Measurements from ENCODE around the gene SDR42E2. TPM values are rescaled to one million over a fixed set of nuclear protein-coding genes. Genes with fewer than 3 reads are reported as not detected.
A peak's percentile ranks its signal among the peaks of the same experiment; 100 is the strongest.
"Not testable (repeated sequence)": the region's sequence is repeated elsewhere in the genome, so short reads cannot be mapped to it uniquely, and the experiment has no call there.

SDR42E2 gene
- total RNA-seq, 2 donors from 2014 or later: not detected

DNA sequence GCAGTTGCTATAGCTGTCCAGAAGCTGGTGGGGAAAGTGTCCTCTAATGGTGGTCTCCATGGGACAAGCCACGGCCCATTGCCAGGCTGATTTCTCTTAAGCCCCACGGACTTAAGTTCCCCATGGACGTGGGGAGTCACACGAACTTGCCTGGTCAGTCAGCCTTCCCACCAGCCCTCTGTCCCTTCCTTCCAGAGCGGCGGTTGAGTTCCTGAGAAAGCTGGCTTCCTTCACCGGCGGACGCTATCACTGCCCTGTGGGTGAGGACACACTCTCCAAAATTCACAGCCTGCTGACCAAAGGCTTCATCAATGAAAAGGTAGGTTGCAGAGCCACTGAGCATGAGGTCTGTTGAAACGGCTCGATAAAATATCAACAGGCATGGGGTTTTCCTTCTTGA is 10.0 kb upstream of the SDR42E2 start:
- Mint-ChIP-seq H3K4me3 (no peak overlapping the region), H3K9me3 (no peaks in the 10 kb centered on the region), H3K27ac (no peak overlapping the region), H3K4me1 (no peaks in the 10 kb centered on the region), H3K27me3 (ENCODE audit: insufficient read depth) (peaks cover 7% of the 10 kb centered on the region), H3K36me3 (ENCODE audit: low read depth) (no peaks in the 10 kb centered on the region)
- no peaks in the 10 kb centered on the region for H3K4me1 ChIP-seq (ENCODE audit: control insufficient read depth, insufficient read depth, low read length)
- H3K27me3 ChIP-seq (ENCODE audit: control insufficient read depth, insufficient read depth, low read length, poor library complexity, severe bottlenecking): no peaks in the 10 kb centered on the region
- WGBS, 2 experiments (ENCODE audit: insufficient coverage in 1 of 2, insufficient read length in 1 of 2): 92 to 95% methylated on average over 11 of the region's 11 CpGs
- no peak overlapping the region for H3K9ac ChIP-seq (ENCODE audit: extremely low read depth, low read length, poor library complexity, severe bottlenecking)
- H3K9me3 ChIP-seq (ENCODE audit: control insufficient read depth, low read length): no peaks in the 10 kb centered on the region
- H3K4me3 ChIP-seq (ENCODE audit: low read length): no peak overlapping the region
- no peaks in the 10 kb centered on the region for H3K36me3 ChIP-seq (ENCODE audit: control insufficient read depth, insufficient read depth, low read length)
- no peak overlapping the region for H3K27ac ChIP-seq (ENCODE audit: low read depth, low read length)
- DNase-seq: no peak
- TF ChIP-seq, protein P1, sequence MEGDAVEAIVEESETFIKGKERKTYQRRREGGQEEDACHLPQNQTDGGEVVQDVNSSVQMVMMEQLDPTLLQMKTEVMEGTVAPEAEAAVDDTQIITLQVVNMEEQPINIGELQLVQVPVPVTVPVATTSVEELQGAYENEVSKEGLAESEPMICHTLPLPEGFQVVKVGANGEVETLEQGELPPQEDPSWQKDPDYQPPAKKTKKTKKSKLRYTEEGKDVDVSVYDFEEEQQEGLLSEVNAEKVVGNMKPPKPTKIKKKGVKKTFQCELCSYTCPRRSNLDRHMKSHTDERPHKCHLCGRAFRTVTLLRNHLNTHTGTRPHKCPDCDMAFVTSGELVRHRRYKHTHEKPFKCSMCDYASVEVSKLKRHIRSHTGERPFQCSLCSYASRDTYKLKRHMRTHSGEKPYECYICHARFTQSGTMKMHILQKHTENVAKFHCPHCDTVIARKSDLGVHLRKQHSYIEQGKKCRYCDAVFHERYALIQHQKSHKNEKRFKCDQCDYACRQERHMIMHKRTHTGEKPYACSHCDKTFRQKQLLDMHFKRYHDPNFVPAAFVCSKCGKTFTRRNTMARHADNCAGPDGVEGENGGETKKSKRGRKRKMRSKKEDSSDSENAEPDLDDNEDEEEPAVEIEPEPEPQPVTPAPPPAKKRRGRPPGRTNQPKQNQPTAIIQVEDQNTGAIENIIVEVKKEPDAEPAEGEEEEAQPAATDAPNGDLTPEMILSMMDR (conservative IDR thresholded peaks at IDR 0.05): no peak

DNA sequence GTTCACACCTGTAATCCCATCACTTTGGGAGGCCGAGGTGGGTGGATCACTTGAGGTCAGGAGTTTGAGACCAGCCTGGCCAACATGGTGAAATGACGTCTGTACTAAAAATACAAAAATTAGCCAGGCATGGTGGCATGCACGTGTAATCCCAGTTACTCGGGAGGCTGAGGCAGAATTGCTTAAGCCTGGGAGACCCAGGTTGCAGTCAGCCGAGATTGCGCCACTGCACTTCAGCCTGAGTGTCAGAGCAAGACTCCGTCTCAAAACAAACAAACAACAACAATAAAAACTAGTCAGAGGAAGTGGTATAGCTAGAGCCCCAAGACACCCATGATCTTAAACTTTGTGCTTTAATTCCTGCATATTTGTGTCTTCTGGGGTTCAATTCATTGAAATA is 9.2 kb upstream of the SDR42E2 start:
- not testable (repeated sequence) for H3K4me3 Mint-ChIP-seq; H3K36me3 ChIP-seq (ENCODE audit: control insufficient read depth, insufficient read depth, low read length); DNase-seq; H3K27ac Mint-ChIP-seq; H3K4me1 ChIP-seq (ENCODE audit: control insufficient read depth, insufficient read depth, low read length); H3K9ac ChIP-seq (ENCODE audit: extremely low read depth, low read length, poor library complexity, severe bottlenecking); H3K4me1 Mint-ChIP-seq; H3K27me3 ChIP-seq (ENCODE audit: control insufficient read depth, insufficient read depth, low read length, poor library complexity, severe bottlenecking); H3K27ac ChIP-seq (ENCODE audit: low read depth, low read length); H3K9me3 ChIP-seq (ENCODE audit: control insufficient read depth, low read length); H3K4me3 ChIP-seq (ENCODE audit: low read length); H3K27me3 Mint-ChIP-seq (ENCODE audit: insufficient read depth); H3K36me3 Mint-ChIP-seq (ENCODE audit: low read depth); H3K9me3 Mint-ChIP-seq
- 90 to 91% methylated on average over 7 of the region's 7 CpGs for WGBS, 2 experiments (ENCODE audit: insufficient coverage in 1 of 2, insufficient read length in 1 of 2)

DNA sequence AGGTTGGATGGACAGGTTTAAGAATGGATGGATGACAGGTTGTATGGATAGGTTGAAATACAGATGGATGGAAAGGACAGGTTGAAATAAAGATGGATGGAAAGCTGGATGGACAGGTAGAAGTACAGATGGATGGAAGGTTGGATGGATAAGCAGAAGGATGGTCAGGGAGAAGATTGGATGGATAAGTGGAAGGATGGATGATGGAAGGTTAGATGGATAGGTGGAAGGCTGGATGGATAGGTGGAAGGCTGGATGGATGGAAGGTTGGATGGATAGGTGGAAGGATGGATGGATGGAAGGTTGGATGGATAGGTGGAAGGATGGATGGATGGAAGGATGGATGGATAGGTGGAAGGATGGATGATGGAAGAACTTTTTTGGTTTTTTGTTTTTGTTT is 905 bp upstream of the SDR42E2 start:
- no peaks in the 10 kb centered on the region for H3K36me3 ChIP-seq (ENCODE audit: control insufficient read depth, insufficient read depth, low read length)
- no peak overlapping the region for H3K9ac ChIP-seq (ENCODE audit: extremely low read depth, low read length, poor library complexity, severe bottlenecking)
- no peaks in the 10 kb centered on the region for H3K9me3 ChIP-seq (ENCODE audit: control insufficient read depth, low read length)
- H3K27me3 Mint-ChIP-seq (ENCODE audit: insufficient read depth): peaks cover 64% of the 10 kb centered on the region
- no peak overlapping the region for H3K4me3 ChIP-seq (ENCODE audit: low read length)
- peaks cover 47% of the 10 kb centered on the region for H3K27me3 ChIP-seq (ENCODE audit: control insufficient read depth, insufficient read depth, low read length, poor library complexity, severe bottlenecking)
- H3K9me3 Mint-ChIP-seq: no peaks in the 10 kb centered on the region
- H3K27ac Mint-ChIP-seq: no peak overlapping the region
- no peak overlapping the region for H3K4me3 Mint-ChIP-seq
- no peak for DNase-seq
- H3K4me1 Mint-ChIP-seq: no peaks in the 10 kb centered on the region
- TF ChIP-seq, protein P1 (conservative IDR thresholded peaks at IDR 0.05): no peak
- H3K4me1 ChIP-seq (ENCODE audit: control insufficient read depth, insufficient read depth, low read length): no peaks in the 10 kb centered on the region
- H3K36me3 Mint-ChIP-seq (ENCODE audit: low read depth): no peaks in the 10 kb centered on the region
- H3K27ac ChIP-seq (ENCODE audit: low read depth, low read length): no peak overlapping the region

GRCh38 chr16:22162656-22163009 is 327 bp downstream of the SDR42E2 start:
- Mint-ChIP-seq H3K27ac (no peak overlapping the region), H3K9me3 (peaks cover 2% of the 10 kb centered on the region), H3K4me1 (no peaks in the 10 kb centered on the region), H3K4me3 (peak overlapping the region; percentile 40), H3K27me3 (ENCODE audit: insufficient read depth) (peaks cover 64% of the 10 kb centered on the region), H3K36me3 (ENCODE audit: low read depth) (no peaks in the 10 kb centered on the region)
- Histone ChIP-seq H3K4me3 (ENCODE audit: low read length) (peak overlapping the region; percentile 60), H3K36me3 (ENCODE audit: control insufficient read depth, insufficient read depth, low read length) (no peaks in the 10 kb centered on the region), H3K4me1 (ENCODE audit: control insufficient read depth, insufficient read depth, low read length) (no peaks in the 10 kb centered on the region), H3K9me3 (ENCODE audit: control insufficient read depth, low read length) (no peaks in the 10 kb centered on the region), H3K27me3 (ENCODE audit: control insufficient read depth, insufficient read depth, low read length, poor library complexity, severe bottlenecking) (peaks cover 47% of the 10 kb centered on the region), H3K27ac (ENCODE audit: low read depth, low read length) (no peak overlapping the region), H3K9ac (ENCODE audit: extremely low read depth, low read length, poor library complexity, severe bottlenecking) (no peak overlapping the region)
- DNase-seq: no peak
- TF ChIP-seq, protein P1 (conservative IDR thresholded peaks at IDR 0.05): no peak
- 45 to 64% methylated on average over 6 to 14 of the region's 14 CpGs for WGBS, 2 experiments (ENCODE audit: insufficient coverage in 1 of 2, insufficient read length in 1 of 2)
